ENCODE data around the gene NMUR2.
A peak's percentile ranks its signal among the peaks of the same experiment; 100 is the strongest.

The NMUR2 gene

DNA sequence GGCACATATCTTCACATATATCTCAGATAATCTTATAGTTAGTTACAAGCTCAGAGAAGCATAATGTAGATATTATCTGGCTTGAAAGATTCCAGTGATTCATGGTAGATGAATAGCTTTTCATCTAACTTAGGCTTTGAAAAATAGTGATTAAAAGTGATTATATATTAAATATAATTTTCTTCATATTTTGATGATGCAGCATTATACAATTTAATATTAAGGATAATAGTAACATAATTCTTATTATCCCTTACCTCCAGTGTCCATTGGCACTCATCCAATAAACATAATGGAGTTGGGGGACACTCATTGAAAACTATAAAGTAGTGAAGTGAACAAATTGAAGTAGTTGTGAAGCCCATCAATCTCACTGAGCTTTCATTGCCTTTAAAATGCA, 35.8 kb downstream of the NMUR2 start:
- no peak for DNase-seq (ENCODE audit: low read depth in 2 of 2)

DNA sequence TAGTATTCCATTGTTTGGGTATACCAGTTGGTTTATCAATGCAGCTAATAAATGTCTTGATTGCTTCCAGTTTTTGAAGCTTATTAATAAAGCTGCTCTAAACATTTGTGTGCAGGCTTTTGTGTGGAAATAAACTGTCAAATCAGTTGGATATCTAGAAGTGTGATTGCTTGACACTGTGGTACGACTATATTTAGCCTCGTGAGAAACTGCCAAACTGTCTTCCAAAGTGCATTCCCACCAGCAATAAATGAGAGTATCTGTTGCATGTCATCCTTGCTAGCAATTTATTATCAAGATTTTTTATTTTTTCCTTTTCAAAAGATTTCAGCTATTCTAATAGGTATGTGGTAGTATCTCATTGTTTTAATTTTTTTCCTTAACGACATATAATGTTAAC, 37.5 kb downstream of the NMUR2 start:
- no peak for DNase-seq (ENCODE audit: low read depth in 2 of 2)

- DNase-seq (ENCODE audit: low read depth in 2 of 2), result no peak
Observed at GRCh38 chr5:152366716-152367115, 38.4 kb downstream of the NMUR2 start.

DNA sequence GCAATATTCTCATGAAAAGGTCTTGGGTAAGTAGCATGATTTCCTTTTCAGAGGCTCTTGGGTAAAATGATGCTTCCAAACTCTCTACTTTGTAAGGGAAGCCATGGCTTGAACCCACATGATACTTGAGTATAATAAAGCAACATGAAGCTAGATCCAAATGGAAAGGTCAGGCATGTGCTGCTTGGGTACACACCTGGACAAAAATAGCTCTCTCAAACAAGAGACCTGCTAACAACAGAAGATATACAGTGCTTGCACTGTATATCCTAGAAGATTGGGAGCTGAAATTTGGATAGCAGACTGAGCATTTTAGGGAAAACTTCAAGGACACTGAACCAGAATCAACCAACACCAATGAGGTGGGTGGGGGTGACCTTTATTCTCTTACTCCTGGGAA, 40.2 kb downstream of the NMUR2 start:
- DNase-seq (ENCODE audit: low read depth in 2 of 2), result no peak

GRCh38 chr5:152364172-152364571, 40.9 kb downstream of the NMUR2 start:
- no peak for DNase-seq (ENCODE audit: low read depth in 2 of 2)

- DNase-seq (ENCODE audit: low read depth in 2 of 2), result no peak
Observed at GRCh38 chr5:152358861-152359568, 46.1 kb downstream of the NMUR2 start.

GRCh38 chr5:152356506-152356905, 48.6 kb downstream of the NMUR2 start:
- no peak for DNase-seq (ENCODE audit: low read depth in 2 of 2)

DNA sequence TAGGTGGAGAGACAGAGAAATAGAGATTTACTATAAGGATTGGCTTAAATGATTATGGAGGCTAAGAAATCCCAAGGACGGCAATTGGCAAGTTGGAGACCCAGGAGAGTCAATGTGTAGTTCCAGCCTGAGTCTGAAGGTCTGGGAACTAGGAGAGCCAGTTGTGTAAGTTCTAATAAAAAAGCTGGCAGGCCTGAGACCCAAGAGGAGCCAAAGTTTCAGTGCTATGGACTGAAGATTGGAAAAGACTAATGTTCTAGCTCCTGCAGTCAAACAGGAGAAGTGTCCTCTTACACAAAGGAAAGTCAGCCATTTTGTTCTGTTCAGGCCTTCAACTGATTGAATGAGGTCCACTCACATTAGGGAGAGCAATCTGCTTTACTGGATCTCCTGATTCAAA, 50.0 kb downstream of the NMUR2 start:
- no peak for DNase-seq (ENCODE audit: low read depth in 2 of 2)

GRCh38 chr5:152353001-152353400, 52.1 kb downstream of the NMUR2 start:
- DNase-seq (ENCODE audit: low read depth in 2 of 2), result no peak

DNA sequence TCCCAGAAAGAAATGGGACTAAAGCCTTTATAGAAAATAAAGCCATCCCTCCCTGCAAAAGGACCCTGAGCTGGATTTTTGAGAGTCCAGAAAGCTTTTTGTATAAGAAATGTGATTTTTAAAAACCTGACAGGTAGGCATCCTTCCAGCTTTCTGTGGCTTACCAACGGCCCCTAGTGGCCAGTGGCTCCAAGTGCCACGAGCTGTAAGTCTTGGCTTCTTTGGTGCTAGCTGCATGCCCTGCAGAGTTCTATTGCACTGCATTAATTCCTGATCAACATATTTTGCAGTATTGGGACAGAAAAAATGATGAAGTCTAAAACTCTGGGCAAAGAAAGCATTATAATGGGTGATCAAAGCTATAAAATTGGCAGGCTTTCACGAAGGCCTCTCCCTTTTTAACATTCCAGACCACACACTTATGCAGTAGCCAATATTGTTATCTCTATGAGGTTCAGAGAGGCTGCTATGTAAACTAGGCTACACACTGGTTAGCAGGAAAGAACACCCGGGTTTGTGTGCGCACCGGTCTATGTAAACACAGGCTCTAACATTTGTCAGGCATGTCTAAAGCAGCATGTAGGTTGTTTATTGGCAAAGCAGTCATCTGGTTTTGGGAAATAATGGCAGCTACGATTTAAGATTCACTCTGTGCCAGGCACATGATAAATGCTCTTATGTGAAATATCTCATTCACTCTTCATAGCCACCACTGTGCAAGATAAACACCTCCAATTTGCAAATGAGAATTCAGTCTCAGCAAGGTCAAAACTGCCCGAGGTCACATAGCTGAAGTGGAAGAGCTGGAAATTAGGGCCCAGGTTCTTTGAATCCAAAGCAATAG, 55.2 kb downstream of the NMUR2 start:
- DNase-seq (ENCODE audit: low read depth in 2 of 2), result peak; percentile 2 to 17
